SK-N-SH treated with all-trans-retinoic acid at 6 μM for 48 hours (cell line): ENCODE results near the gene KNCN.

ENCODE experiments used
- ARNTL ChIP-seq: fragments of 450-650 bp; formaldehyde crosslinking; IDR thresholded peaks from 2 replicates; pipeline ENCODE4 v1.5.0; 2020; ENCODE audit warnings: low read depth, mild to moderate bottlenecking, moderate library complexity, borderline replicate concordance
- ESRRG ChIP-seq: fragments of 250-450 bp; sonication (Bioruptor Pico); IDR thresholded peaks from 2 replicates; pipeline ENCODE4 v1.6.1; 2021; ENCODE audit warnings: mild to moderate bottlenecking
- PATZ1 ChIP-seq: fragments of 250-450 bp; sonication (Bioruptor Pico); IDR thresholded peaks from 2 replicates; pipeline ENCODE4 v1.8.0; 2020; ENCODE audit warnings: mild to moderate bottlenecking, moderate library complexity, borderline replicate concordance
- RARB ChIP-seq: fragments of 250-450 bp; sonication (Bioruptor Pico); IDR thresholded peaks from 2 replicates; pipeline ENCODE4 v1.8.0; 2021; ENCODE audit warnings: mild to moderate bottlenecking, moderate library complexity
- TSHZ2 ChIP-seq: fragments of 250-450 bp; sonication (Bioruptor Pico); IDR thresholded peaks from 2 replicates; pipeline ENCODE4 v1.5.0; 2020; ENCODE audit warnings: mild to moderate bottlenecking, moderate library complexity

- TF ChIP-seq ESRRG (no peak), RARB (CRISPR knock-in tag) (no peak), ARNTL (CRISPR knock-in tag) (no peak), PATZ1 (CRISPR knock-in tag) (no peak), TSHZ2 (no peak)
Measured at GRCh38 chr1:46495778-46496177, 55.7 kb downstream of the KNCN start.
